ENCODE results near the gene ALDH1L1. TPM values are rescaled to one million over a fixed set of nuclear protein-coding genes. Genes with fewer than 3 reads are reported as not detected.

The ALDH1L1 gene
- total and polyA plus RNA-seq, 2 experiments from 2014 or later, result 1.0 to 1.3 TPM

DNA sequence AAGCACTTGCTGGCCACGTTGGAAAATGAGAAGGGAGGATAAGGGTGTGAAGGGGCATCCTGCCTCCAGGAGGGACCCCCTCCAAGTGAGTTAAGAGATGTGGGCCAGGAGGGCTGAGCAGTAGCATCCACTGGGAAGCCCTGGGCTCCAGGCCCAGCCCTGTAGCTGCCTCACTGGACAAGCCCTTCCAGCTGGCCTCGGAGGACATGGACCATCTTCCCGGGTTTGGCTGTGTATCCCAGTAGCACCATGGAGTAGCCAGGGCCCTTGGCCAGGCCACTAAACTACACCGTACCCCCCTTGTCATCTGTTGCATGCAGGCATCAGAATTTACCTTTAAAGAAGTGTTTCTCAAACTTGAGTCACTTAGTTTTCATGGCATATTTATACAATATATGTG, 29.4 kb upstream of the ALDH1L1 start:
- H3K27me3 ChIP-seq (ENCODE audit: insufficient read depth), result peaks cover 22% of the 10 kb centered on the region
- peaks cover 20% of the 10 kb centered on the region for H3K4me1 Mint-ChIP-seq
- peaks cover 1% of the 10 kb centered on the region; the same call in 1 of the 3 replicates for H3K9me3 Mint-ChIP-seq
- ATAC-seq, result no peak
- no peaks in the 10 kb centered on the region; the same call in 2 of the 3 replicates for H3K36me3 Mint-ChIP-seq (ENCODE audit: low read depth)
- H3F3A ChIP-seq (replicated peaks; ENCODE audit: low read depth), result no peaks in the 10 kb centered on the region
- peaks cover 12% of the 10 kb centered on the region for H3K4me1 ChIP-seq (ENCODE audit: insufficient read depth)
- no peak overlapping the region for H3K4me2 ChIP-seq
- peaks cover 18% of the 10 kb centered on the region for H3K9me2 ChIP-seq (ENCODE audit: insufficient read depth)
- H3K27me3 Mint-ChIP-seq (ENCODE audit: insufficient read depth, low read depth, poor library complexity), result peaks cover 27% of the 10 kb centered on the region
- no peaks in the 10 kb centered on the region for H4K20me1 ChIP-seq (replicated peaks; ENCODE audit: insufficient read depth)
- H3K4me3 ChIP-seq, result no peak overlapping the region
- no peak overlapping the region for H3K27ac Mint-ChIP-seq
- H2AFZ ChIP-seq, result no peak overlapping the region
- TF ChIP-seq ZNF331 (CRISPR knock-in tag; IDR thresholded peaks at IDR 0.05; ENCODE audit: low read depth) (no peak), STAT1 (IDR thresholded peaks at IDR 0.05; ENCODE audit: unreplicated experiment) (no peak), CTCF (conservative IDR thresholded peaks at IDR 0.05; ENCODE audit: low read depth in 2 of 2) (no peak), EZH2 (IDR thresholded peaks at IDR 0.05; ENCODE audit: low read depth, unreplicated experiment) (no peak), CREB1 (CRISPR knock-in tag; IDR thresholded peaks at IDR 0.05; ENCODE audit: low read depth) (no peak), EZH2phosphoT487 (IDR thresholded peaks at IDR 0.05; ENCODE audit: unreplicated experiment) (no peak), NANOG (IDR thresholded peaks at IDR 0.05; ENCODE audit: borderline replicate concordance) (no peak)
- no peak overlapping the region for H3K4me3 Mint-ChIP-seq
- H3K27ac ChIP-seq (ENCODE audit: low read depth), result no peak overlapping the region
- no peaks in the 10 kb centered on the region for H3K79me2 ChIP-seq (replicated peaks; ENCODE audit: insufficient read depth)
- no peak for DNase-seq (ENCODE audit: low spot score)
- no peaks in the 10 kb centered on the region for H3K36me3 ChIP-seq (ENCODE audit: insufficient read depth)

DNA sequence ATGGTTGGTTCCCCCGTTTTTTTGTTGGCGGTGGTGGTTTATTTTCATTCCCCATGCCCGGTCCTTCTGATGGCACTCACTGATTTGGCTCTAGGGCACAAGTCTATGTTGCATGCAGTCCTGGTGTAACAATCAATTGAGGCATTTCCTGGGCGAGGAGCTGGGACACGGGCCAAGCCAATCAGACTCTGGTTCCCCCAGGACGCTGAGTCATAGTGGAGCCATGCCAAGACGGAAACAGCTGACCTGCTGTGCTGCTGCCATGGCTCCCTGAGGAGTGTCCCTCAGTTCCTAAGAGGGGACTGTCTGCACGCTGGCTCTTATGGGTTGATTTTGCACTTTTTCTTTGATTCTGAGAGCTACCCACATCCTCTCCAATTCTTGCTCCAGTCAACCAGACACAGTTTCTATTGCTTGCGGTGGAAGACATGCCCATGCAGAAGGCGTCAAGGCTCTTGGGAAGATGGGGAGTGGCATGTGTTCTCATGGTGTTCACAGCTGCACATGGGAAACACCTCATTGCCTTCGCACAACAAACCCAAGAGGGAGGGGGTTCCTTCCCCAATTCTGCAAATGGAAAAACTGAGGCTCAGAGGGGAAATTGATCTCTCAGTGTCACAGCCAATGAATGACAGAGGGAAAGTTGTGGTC, 28.3 kb upstream of the ALDH1L1 start:
- H3K4me1 Mint-ChIP-seq, result peaks cover 11% of the 10 kb centered on the region
- H3K9me3 Mint-ChIP-seq, result peaks cover 2% of the 10 kb centered on the region; the same call in 2 of the 3 replicates
- Histone ChIP-seq H3K79me2 (replicated peaks; ENCODE audit: insufficient read depth) (no peaks in the 10 kb centered on the region), H3K27ac (ENCODE audit: low read depth) (no peak overlapping the region), H3K4me3 (no peak overlapping the region), H3K27me3 (ENCODE audit: insufficient read depth) (peaks cover 11% of the 10 kb centered on the region), H4K20me1 (replicated peaks; ENCODE audit: insufficient read depth) (no peaks in the 10 kb centered on the region), H3K4me1 (ENCODE audit: insufficient read depth) (peaks cover 9% of the 10 kb centered on the region; the same call in 1 of the 2 replicates), H3K9me2 (ENCODE audit: insufficient read depth) (peaks cover 19% of the 10 kb centered on the region), H2AFZ (no peak overlapping the region), H3K36me3 (ENCODE audit: insufficient read depth) (no peaks in the 10 kb centered on the region), H3F3A (replicated peaks; ENCODE audit: low read depth) (no peaks in the 10 kb centered on the region), H3K4me2 (no peak overlapping the region)
- DNase-seq (ENCODE audit: low spot score) (no peak), ATAC-seq (no peak)
- H3K27ac Mint-ChIP-seq, result no peak overlapping the region
- H3K27me3 Mint-ChIP-seq (ENCODE audit: insufficient read depth, low read depth, poor library complexity), result peaks cover 20% of the 10 kb centered on the region
- no peaks in the 10 kb centered on the region; the same call in 2 of the 3 replicates for H3K36me3 Mint-ChIP-seq (ENCODE audit: low read depth)
- no peak overlapping the region for H3K4me3 Mint-ChIP-seq
- no peak for TF ChIP-seq ZNF462 (CRISPR knock-in tag; IDR thresholded peaks at IDR 0.05)
- TF ChIP-seq, protein P1, sequence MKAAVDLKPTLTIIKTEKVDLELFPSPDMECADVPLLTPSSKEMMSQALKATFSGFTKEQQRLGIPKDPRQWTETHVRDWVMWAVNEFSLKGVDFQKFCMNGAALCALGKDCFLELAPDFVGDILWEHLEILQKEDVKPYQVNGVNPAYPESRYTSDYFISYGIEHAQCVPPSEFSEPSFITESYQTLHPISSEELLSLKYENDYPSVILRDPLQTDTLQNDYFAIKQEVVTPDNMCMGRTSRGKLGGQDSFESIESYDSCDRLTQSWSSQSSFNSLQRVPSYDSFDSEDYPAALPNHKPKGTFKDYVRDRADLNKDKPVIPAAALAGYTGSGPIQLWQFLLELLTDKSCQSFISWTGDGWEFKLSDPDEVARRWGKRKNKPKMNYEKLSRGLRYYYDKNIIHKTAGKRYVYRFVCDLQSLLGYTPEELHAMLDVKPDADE (IDR thresholded peaks at IDR 0.05), result no peak
- TF ChIP-seq POLR2AphosphoS5 (IDR thresholded peaks at IDR 0.05; ENCODE audit: low read depth), result no peak
- no peak for TF ChIP-seq EZH2phosphoT487 (IDR thresholded peaks at IDR 0.05; ENCODE audit: unreplicated experiment)
- TF ChIP-seq EZH2 (IDR thresholded peaks at IDR 0.05; ENCODE audit: low read depth, unreplicated experiment), result no peak
- TF ChIP-seq STAT1 (IDR thresholded peaks at IDR 0.05; ENCODE audit: unreplicated experiment), result no peak
- no peak for TF ChIP-seq ZNF114 (CRISPR knock-in tag; IDR thresholded peaks at IDR 0.05)
